HG03565 (cell line): ENCODE results near the gene SKIC8.
"Not testable (repeated sequence)": the region's sequence is repeated elsewhere in the genome, so short reads cannot be mapped to it uniquely, and the experiment has no call there.

ENCODE experiments used
- ATAC-seq: cut with Tn5 transposase; IDR thresholded peaks from one replicate; pipeline ENCODE4 v1.9.1; 2021; ENCODE audit warnings: mild to moderate bottlenecking, moderate library complexity; ENCODE audit not compliant: unreplicated experiment

SKIC8 gene

DNA sequence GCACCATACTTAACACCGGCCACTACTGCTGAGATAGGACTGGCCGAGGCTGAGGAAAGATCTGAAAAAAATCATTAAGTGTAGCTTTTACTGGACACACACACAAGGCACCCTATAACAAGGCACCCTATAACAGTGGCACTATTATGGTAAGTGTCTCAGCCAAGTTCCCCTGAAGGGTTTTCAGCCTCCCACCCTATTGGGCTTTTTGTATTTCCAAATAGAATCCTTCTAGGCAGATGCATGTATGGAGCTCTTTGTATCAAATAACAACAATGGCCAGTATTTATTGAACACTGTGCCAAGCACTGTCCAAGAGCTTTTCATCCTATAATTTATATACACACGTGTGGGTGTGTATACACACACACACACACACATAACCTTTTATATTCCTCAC lies 41.7 kb downstream of the SKIC8 start:
- no peak for ATAC-seq

DNA sequence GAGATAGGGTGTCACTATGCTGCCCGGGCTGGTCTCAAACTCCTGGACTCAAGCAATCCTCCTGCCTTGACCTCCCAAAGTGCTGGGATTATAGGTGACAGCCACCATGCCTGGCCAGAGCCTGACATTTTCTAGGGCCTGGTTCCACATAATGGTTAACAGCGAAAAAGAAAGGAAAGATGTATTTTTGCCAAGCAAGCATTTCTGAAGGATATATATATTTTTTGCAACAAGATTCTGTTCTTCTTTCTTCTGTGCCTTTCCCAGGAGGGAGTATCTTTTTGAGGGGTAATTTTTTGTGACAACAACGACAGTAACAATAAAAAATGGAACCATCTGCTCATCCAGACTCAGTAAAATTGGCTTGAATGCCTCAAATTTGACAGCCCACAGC lies 43.4 kb downstream of the SKIC8 start:
- no peak for ATAC-seq

DNA sequence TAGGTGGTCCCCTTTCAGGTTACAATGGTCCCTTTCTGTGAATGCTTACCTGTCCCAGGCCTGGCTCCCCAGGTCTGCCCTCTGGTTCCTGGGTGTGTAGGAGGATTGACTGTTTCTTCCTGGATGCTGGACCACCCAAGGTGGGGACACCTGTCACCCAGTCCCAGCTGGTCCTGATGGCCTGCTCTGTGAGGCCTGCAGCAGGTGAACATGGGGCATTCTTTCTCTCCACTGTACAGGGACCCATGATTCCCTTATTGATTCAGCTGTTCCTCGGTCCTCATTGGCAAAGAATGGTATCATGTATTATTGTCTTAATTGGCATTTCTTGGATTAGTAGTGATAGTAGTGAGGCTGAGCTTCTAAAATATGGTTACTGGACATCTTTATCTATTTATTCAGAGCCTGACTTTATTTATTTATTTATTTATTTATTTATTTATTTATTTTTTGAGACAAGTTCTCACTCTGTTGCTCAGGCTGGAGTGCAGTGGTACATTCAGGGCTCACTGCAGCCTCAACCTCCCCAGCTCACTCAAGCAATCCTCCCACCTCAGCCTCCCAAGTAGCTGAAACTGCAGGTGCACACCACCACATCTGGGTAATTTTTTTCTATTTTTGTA lies 43.9 kb downstream of the SKIC8 start:
- ATAC-seq = no peak

DNA sequence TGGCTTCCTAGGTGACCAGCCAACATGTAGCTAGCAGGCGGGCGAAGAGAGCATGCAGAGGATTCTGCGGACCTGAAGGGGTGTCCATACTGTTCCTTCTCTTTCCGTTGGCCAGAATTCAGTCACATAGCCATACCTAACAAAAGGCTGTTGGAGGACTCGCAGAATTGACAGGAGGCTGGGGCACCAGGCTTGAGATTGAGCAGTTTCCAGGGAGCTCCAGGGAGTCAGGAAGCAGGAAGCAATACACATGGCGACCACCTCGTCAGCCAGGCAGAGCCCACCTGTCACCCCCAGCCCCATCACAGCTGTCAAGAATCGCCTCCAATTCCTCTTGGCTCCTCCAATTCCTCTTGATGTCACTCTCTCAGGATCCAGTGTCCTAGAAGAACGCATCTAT lies 48.3 kb downstream of the SKIC8 start:
- ATAC-seq = no peak

DNA sequence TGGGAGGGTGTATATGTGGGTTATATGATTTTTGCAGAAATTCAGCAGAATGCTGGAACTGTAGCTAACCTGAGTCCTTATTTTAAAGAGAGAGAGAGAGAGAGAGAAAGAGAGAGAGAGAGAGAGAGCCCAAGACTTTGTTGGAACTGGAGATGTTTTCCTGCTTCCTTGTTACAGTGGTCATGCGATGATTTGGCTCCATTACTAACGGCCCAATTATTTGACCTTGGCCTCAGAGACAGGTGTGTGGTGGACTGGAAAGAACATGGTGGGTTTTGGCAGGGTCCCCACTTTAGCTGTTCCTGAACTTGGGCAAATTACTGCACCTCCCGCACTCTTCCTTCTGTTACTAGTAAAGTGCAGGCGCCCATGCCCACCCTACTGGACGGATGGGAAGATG lies 50.3 kb downstream of the SKIC8 start:
- ATAC-seq = no peak

DNA sequence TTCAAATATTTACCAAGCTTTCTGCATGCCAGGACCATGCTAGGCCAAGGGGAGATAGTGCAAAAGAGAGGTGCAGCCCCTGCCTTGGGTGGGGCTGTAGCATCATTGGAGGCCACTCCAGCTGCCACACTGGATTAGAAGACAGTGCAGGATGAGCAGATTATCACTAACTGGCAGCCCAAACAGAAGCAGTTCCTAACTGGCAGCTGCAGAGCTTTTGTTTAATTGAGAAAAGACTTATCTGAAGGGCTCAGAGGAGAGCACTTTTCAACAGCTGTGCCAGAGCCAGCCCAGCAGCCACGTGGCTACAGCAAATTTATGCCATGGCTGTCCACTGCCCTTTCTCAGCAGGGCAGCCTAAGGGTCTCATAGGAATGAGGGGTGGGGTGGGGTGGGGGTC lies 51.5 kb downstream of the SKIC8 start:
- no peak for ATAC-seq

DNA sequence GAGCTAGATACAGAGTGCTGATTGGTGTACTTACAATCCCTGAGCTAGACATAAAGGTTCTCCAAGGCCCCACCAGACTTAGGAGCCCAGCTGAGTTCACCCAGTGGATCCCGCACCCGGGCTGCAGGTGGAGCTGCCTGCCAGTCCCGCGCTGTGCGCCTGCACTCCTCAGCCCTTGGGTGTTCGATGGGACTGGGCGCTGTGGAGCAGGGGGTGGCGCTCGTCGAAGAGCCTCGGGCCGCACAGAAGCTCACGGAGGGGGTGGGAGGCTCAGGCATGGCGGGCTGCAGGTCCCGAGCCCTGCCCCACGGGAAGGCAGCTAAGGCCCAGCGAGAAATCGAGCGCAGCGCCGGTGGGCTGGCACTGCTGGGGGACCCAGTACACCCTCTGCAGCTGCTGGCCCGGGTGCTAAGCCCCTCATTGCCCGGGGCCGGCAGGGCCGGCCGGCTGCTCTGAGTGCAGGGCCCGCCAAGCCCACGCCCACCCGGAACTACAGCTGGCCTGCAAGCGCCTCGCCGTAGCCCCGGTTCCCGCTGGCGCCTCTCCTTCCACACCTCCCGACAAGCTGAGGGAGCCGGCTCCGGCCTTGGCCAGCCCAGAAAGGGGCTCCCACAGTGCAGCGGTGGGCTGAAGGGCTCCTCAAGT lies 53.3 kb downstream of the SKIC8 start:
- ATAC-seq = not testable (repeated sequence)

DNA sequence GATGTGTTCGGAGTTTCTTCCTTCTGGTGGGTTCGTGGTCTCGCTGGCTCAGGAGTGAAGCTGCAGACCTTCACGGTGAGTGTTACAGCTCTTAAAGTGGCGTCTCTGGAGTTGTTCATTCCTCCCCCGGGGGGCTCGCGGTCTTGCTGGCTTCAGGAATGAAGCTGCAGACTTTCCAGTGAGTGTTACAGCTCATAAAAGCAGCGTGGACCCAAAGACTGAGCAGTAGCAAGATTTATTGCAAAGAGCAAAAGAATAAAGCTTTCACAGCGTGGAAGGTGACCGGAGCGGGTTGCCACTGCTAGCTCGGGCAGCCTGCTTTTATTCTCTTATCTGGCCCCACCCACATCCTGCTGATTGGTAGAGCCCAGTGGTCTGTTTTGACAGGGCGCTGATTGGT lies 54.0 kb downstream of the SKIC8 start:
- ATAC-seq = not testable (repeated sequence)

DNA sequence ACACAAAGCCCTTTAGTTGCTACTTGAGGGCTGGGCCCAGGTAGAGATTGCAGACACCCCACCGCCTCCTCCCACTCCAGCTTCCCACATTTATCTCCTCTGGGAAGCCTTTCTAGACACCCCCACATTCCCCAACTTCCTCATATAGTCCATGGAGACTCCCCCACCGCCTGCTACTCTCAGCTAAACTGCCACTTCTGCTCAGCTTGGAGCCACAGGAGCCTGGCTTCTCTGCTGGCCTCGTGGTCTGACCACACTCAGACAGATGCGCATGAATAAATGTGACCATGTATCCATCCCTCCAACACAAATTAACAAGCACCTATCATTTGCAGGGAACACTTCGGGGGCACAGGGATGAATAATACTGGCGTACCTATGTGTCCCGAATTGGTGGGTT lies 54.5 kb downstream of the SKIC8 start:
- ATAC-seq = no peak

DNA sequence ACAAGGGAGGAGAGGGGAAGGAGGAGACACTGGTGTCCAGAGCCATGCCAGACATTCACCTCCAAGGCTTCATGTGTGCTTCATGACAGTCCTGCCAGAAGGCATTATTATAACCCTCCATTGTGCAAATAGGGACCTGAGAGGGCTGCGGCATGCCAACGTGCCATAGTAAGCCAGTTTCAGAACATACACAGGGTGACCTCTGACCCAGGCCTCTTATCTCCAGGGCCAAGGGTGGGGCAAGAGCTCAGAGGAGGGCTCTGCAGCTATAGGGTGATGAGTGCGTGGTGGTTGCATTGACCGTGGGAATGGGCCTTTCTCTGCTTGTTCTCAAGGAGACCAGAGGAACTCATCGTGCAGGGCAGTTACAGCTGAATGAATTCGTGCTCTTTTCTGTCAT lies 55.3 kb downstream of the SKIC8 start:
- no peak for ATAC-seq

DNA sequence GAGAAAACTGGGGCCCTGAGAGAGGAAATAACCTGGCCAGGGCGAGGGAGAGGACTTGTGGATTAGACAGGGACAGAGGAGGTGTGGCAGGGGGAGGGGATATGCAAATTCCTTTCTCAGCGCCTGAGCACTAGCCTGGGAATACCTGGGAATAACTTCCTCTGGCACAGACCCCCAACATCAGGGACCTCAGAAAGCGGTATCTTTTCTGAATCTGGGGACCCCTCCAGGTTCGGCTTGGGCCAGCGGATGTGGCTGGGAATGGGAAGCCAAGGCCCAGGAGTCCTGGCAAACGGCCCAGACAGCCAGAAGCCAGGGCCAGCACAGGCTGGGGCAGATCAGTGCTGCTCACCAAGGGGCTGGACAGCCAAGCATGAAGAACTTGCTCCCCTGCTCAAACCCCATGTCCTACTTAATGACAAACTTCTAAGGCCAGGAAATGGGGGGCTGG lies 55.9 kb downstream of the SKIC8 start:
- no peak for ATAC-seq

DNA sequence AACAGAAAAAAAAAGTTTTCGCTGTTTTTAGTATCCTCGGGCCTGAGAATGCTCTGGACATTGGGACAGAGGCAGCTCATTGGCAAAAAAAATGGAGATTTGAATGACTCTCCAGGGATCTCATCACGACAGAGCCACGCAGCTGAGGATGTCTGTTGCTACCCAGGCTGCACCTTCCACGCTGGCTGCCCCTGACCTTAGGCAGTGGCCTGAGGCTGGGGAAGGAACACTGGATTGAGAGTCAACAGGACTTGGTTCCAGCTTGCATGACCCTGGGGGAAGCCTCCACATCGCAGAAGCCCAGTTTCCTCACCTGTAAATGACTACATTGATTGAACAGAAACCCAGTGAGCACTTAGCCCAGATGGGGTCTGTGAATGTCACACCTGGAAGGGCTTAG lies 56.4 kb downstream of the SKIC8 start:
- ATAC-seq = no peak

DNA sequence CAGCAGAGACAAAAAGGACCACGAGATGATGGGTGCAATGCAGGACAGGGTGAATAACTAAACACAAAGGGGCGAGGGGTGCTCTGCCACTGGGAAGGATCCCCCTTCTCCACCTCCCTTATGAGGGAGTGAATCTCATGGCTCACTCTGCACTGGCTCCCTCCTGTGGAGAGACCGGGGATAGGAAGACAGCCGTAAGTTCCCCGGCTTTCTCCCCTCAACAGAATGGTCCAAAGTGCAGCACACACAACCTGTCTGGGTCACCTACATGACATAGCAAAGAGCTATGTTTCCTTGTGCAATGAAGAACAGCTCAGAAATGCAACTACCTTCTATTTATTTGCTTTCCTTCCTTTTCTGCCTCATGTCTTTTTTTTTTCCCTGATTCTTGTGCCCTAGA lies 57.3 kb downstream of the SKIC8 start:
- ATAC-seq = no peak

DNA sequence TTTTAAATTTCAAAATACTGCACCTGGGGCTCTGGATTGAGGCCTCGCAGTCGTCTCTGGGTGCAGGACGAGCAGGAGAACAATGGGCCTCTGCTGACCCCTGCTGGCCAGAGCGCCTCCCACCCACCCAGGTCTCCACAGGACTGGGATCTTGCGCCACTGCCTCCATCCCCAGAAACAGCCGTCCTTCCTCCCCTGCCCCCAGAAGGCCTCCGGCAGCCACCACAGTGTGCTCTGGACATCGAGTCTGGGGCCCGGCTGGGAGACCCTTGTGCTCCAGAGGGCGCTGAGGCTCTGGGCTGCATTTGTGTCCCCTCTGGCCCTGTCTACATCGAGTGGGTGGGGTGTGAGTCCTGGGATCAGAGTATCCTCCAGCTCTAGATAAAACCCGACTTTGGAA lies 58.4 kb downstream of the SKIC8 start:
- ATAC-seq = no peak

DNA sequence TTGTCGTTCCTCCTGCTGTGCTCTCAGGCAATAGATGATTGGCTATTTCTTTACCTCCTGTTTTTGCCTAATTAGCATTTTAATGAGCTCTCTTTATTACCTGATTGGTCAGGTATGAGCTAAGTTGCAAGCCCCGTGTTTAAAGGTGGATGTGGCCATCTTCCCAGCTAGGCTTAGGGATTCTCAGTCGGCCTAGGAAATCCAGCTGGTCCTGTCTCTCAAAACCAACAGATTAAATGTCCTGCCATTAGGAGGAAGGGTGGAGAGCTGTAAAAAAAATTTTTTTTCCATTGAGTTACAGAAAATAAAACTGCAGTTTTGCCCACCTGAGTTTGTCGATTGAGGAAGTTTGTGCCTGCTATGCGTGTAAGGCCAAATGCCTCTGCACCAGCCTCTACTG lies 59.6 kb downstream of the SKIC8 start:
- no peak for ATAC-seq

DNA sequence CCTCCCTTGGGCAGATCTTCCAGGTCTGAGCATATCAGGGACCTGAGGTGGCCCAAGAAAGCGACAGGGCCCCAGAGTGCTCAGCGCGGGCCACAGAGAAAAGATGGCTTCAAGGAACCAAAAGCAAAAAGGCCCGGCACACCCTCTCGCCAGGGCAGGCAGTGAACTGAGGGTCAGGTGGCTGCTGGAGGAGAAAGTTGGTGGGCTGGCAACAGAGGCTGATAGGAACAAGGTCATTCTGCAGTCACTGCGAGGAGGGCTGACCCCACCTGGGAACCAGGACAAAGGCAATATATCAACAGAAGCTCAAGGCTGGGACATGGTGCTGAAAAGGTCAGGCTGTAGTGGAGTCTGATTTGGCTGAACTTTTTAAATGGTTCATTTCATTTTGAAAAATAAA lies 62.3 kb downstream of the SKIC8 start:
- ATAC-seq = no peak

DNA sequence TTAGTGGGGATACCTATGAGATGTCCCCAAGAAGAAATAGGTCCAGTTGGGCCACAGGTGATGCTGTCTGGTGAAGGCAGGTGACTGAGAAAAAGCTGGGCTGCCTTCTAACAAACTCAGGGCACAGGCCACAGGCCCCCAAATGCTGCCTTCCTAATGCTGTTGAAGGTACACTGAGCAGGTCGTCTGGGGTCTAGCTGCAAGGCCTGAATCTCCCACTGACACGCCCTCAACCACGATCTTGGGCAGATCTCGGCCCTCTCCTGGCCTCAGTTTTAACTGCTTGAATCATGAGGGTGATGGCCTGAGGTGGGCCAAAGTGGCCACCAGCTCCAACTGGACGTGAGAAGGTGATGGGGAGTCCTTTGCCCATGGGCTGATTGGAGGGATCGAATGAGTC lies 62.9 kb downstream of the SKIC8 start:
- no peak for ATAC-seq

DNA sequence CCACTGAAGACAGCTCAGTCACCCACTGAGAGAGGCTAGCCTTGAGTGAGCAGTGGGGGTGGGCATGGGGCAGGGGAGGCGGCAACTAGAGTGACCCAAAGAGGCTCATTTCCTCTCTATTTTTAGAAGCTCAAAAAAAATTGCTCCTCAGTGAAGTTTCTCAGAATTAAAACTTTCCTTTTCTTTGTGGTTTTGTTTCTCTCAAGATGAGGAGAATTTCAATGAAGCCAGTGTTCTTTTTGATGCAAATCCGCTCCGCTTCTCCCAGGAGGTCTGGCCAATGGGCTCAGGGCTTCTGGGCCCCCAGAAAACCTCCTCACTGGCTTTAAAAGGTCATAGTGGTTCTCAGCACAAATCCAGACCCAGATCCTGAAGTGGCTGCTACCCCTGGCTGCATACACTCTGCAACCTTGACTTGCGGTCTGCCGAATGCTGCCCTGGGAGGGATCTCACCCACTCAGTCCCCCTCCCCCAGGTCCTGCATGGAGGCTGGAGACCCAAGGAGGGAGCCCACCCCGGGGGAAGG lies 64.8 kb downstream of the SKIC8 start, which contains the start of gene ACSBG1:
ACSBG1 (minus strand) TSS at position 51 of the 526 bp plus-strand sequence. CDS start 64 bp downstream, outside the sequence.
- ATAC-seq = no peak

DNA sequence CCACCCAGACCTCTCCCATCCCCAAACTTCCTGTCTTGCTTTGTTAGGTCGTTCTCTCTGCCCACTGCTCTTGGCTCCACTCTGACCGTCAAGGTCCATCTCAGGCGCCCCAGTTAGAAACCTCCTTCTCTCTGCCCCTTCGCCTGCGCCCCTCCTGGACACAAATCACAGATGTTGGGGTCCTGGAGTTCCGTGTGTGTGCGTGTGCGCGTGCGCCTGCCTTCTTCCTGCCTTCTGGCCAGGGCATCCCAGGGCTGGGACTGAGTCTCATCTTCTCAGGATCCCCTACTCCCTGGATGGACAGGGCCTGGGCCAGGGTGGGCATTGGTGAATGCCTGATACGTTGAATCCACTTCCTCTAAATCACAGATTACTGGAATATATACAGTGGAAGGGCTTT lies 65.9 kb downstream of the SKIC8 start:
- ATAC-seq = no peak
